Measurements from ENCODE around the gene AKAP13.

- no peak for TF ChIP-seq CTCF (IDR thresholded peaks at IDR 0.05)
- TF ChIP-seq POLR2A (IDR thresholded peaks at IDR 0.05) = no peak
Measured at GRCh38 chr15:85636351-85636750, 255.9 kb downstream of the AKAP13 start.

All from uterus (tissue), 2 donors.